A673 (cell line): ENCODE data around the gene CIBAR2. TPM values are rescaled to one million over a fixed set of nuclear protein-coding genes. Genes with fewer than 3 reads are reported as not detected.

ENCODE experiments used
- BruUV-seq: library from RNA; stranded (reverse); fragments of 400-500 nt; replicated peaks from 2 replicates; lab custom pipeline; 2021; lab: Mats Ljungman, UMichigan
- CTCF ChIA-PET: fragments of 300-600 bp; sonication (Branson Sonifier 250); formaldehyde crosslinking; loops from one replicate; lab custom pipeline; 2022; ENCODE audit warnings: antibody characterized with exemption; lab: Charles Lee
- POLR2A ChIA-PET: fragments of 300-600 bp; sonication (Branson Sonifier 250); formaldehyde crosslinking; loops from one replicate; lab custom pipeline; 2022; ENCODE audit warnings: antibody characterized with exemption; ENCODE audit not compliant: low non-redundant PET; lab: Charles Lee
- DNase-seq: peaks from one replicate; pipeline ENCODE4 v3.0.0-alpha.2; 2015; ENCODE audit warnings: low spot score
- H3K27ac ChIP-seq: fragments of 200-600 bp; sonication (generic); 2 replicates; pipeline ENCODE4 v1.5.1; 2016; ENCODE audit warnings: mixed run types, low read depth, mild to moderate bottlenecking, mixed read lengths, antibody characterized with exemption, low read length; ENCODE audit not compliant: poor library complexity, severe bottlenecking
- H3K27me3 ChIP-seq: fragments of 200-600 bp; sonication (generic); replicated peaks from 2 replicates; pipeline ENCODE4 v1.6.1; 2017; ENCODE audit warnings: mixed run types, low read depth, mild to moderate bottlenecking, mixed read lengths, antibody characterized with exemption, low read length; ENCODE audit not compliant: insufficient read depth, poor library complexity
- H3K36me3 ChIP-seq: fragments of 200-600 bp; sonication (generic); 2 replicates; pipeline ENCODE4 v1.6.1; 2016; ENCODE audit warnings: mixed run types, mild to moderate bottlenecking, mixed read lengths, antibody characterized with exemption, low read length; ENCODE audit not compliant: insufficient read depth, poor library complexity, severe bottlenecking
- H3K4me1 ChIP-seq: fragments of 200-600 bp; sonication (generic); 2 replicates; pipeline ENCODE4 v1.6.1; 2017; ENCODE audit warnings: mixed run types, mild to moderate bottlenecking, mixed read lengths, antibody characterized with exemption, low read length; ENCODE audit not compliant: insufficient read depth, poor library complexity, severe bottlenecking
- H3K4me3 ChIP-seq: fragments of 200-600 bp; sonication (generic); 2 replicates; pipeline ENCODE4 v1.5.1; 2016; ENCODE audit warnings: low read depth, mixed run types, mild to moderate bottlenecking, mixed read lengths, low read length; ENCODE audit not compliant: poor library complexity, severe bottlenecking
- H3K9me3 ChIP-seq: fragments of 200-600 bp; sonication (generic); 2 replicates; pipeline ENCODE4 v1.6.1; 2016; ENCODE audit warnings: mixed run types, low read depth, mild to moderate bottlenecking, mixed read lengths, antibody characterized with exemption, low read length; ENCODE audit not compliant: poor library complexity, severe bottlenecking
- CTCF ChIP-seq: fragments of 300-800, 200-600 bp; sonication (generic); conservative IDR thresholded peaks from 2 replicates; pipeline ENCODE4 v1.5.1; 2017; ENCODE audit warnings: low read depth, mild to moderate bottlenecking, antibody characterized with exemption, low read length, moderate library complexity, mixed read lengths
- EZH2 ChIP-seq: fragments of 200-600 bp; sonication (generic); IDR thresholded peaks from 2 replicates; pipeline ENCODE4 v1.6.1; 2017; ENCODE audit warnings: borderline replicate concordance, low read depth, mild to moderate bottlenecking, mixed read lengths, antibody characterized with exemption, low read length; ENCODE audit not compliant: poor library complexity, severe bottlenecking
- intact Hi-C: fragments of 100-400 bp; cut with micrococcal nuclease; formaldehyde crosslinking; loops from one replicate; pipeline ENCODE4 v1.10.0; 2022; ENCODE audit not compliant: unreplicated experiment
- total RNA-seq: library from RNA; stranded (reverse); gene quantifications from 2 replicates; pipeline ENCODE4 v1.2.3, GENCODE V29; 2021

CIBAR2 gene
- total RNA-seq, 1 experiment from 2014 or later: not detected

GRCh38 chr16:85081765-85082164 lies 30.5 kb downstream of the CIBAR2 start:
- Histone ChIP-seq H3K27ac (no peak overlapping the region), H3K4me3 (no peak overlapping the region), H3K27me3 (no peaks in the 10 kb centered on the region), H3K4me1 (no peaks in the 10 kb centered on the region), H3K9me3 (no peaks in the 10 kb centered on the region), H3K36me3 (no peaks in the 10 kb centered on the region)
- POLR2A ChIA-PET: no interaction called here
- intact Hi-C loops: no loop called here
- CTCF ChIA-PET: no interaction called here
- BruUV-seq: no TSS peak
- TF ChIP-seq CTCF (no peak), EZH2 (no peak)
- DNase-seq: no peak

- Histone ChIP-seq H3K36me3 (no peaks in the 10 kb centered on the region), H3K27me3 (no peaks in the 10 kb centered on the region), H3K9me3 (no peaks in the 10 kb centered on the region), H3K4me3 (no peak overlapping the region), H3K27ac (no peak overlapping the region), H3K4me1 (no peaks in the 10 kb centered on the region)
- no peak for TF ChIP-seq EZH2
- TF ChIP-seq CTCF: no peak
- POLR2A ChIA-PET: interaction anchor here (0.6 kb wide), 1 partner anchor 10 kb away, joined by 5 read pairs; no protein-coding TSS in a partner anchor
- CTCF ChIA-PET: no interaction called here
- BruUV-seq: no TSS peak
- no peak for DNase-seq
- intact Hi-C loops: no loop called here
Measured at GRCh38 chr16:85081038-85081437, 31.2 kb downstream of the CIBAR2 start.

- Histone ChIP-seq H3K27ac (no peak overlapping the region), H3K36me3 (no peaks in the 10 kb centered on the region), H3K9me3 (no peaks in the 10 kb centered on the region), H3K27me3 (no peaks in the 10 kb centered on the region), H3K4me1 (no peaks in the 10 kb centered on the region), H3K4me3 (no peak overlapping the region)
- intact Hi-C loops: no loop called here
- TF ChIP-seq CTCF (no peak), EZH2 (no peak)
- no peak for DNase-seq
- no TSS peak for BruUV-seq
- ChIA-PET CTCF (no interaction called here), POLR2A (no interaction called here)
Measured at GRCh38 chr16:85079785-85080570, 32.3 kb downstream of the CIBAR2 start.
